Right lobe of liver (tissue), 4 donors: ENCODE measurements around the gene IRF2BP1.

ENCODE experiments used
- CTCF ChIP-seq, 4 donors: fragments of 200-600 bp in 3 of 4; fragments of 450-650 bp in 1 of 4; IDR thresholded peaks; one replicate each; pipeline versions ENCODE4 v1.5.1 to v1.8.0; 2016 to 2022; ENCODE audit warnings: antibody characterized with exemption in 4 of 4, mild to moderate bottlenecking in 2 of 4
- POLR2A ChIP-seq: fragments of 450-650 bp; IDR thresholded peaks from one replicate; pipeline ENCODE4 v1.6.1; 2017; ENCODE audit warnings: antibody characterized with exemption, mild to moderate bottlenecking
- donor health status: DM: no; HTN: no; CAD: no.
- donor health status: DM: no; HTN: no; CAD: no.
- donor health status: DM: no; HTN: yes; CAD: no.

- TF ChIP-seq CTCF (IDR thresholded peaks at IDR 0.05) (no peak), POLR2A (no peak)
Measured at GRCh38 chr19:45927565-45928261, 41.8 kb upstream of the IRF2BP1 start.
